Vagina (tissue), 2 donors: Measurements from ENCODE around the gene MPLKIP. TPM values are rescaled to one million over a fixed set of nuclear protein-coding genes. Genes with fewer than 3 reads are reported as not detected.
"Not testable (repeated sequence)": the region's sequence is repeated elsewhere in the genome, so short reads cannot be mapped to it uniquely, and the experiment has no call there.

Source experiments
- DNase-seq, 2 donors: peaks; one replicate each; pipeline ENCODE4 v3.0.0-alpha.2; 2017; ENCODE audit errors: extremely low spot score in 2 of 2
- H3K27ac ChIP-seq: fragments of 200-600 bp; sonication (generic); one replicate; pipeline ENCODE4 v1.5.1; 2019
- H3K27me3 ChIP-seq: fragments of 200-600 bp; sonication (generic); one replicate; pipeline ENCODE4 v1.5.1; 2019
- H3K36me3 ChIP-seq, 2 donors: fragments of 200-600 bp; sonication (generic); one replicate each; pipeline ENCODE4 v1.5.1; 2017 to 2019
- H3K4me1 ChIP-seq: fragments of 200-600 bp; sonication (generic); one replicate; pipeline ENCODE4 v1.5.1; 2019
- H3K4me3 ChIP-seq, 2 donors: fragments of 200-600 bp; sonication (generic); 1 replicate in 1 of 2; 2 replicates in 1 of 2; pipeline ENCODE4 v1.5.1; 2016 to 2019
- H3K9me3 ChIP-seq: fragments of 200-600 bp; sonication (generic); one replicate; pipeline ENCODE4 v1.5.1; 2019
- CTCF ChIP-seq, 3 experiments: fragments of 450-650 bp in 2 of 3; fragments of 200-600 bp in 1 of 3; sonication (generic) in 1 of 3; IDR thresholded peaks; one replicate each; pipeline ENCODE4 v1.5.1; 2017 to 2019; ENCODE audit warnings: antibody characterized with exemption in 3 of 3, mild to moderate bottlenecking in 2 of 3, moderate library complexity in 2 of 3
- POLR2A ChIP-seq, 2 donors: fragments of 450-650 bp; IDR thresholded peaks; one replicate each; pipeline ENCODE4 v1.6.1; 2017; ENCODE audit warnings: antibody characterized with exemption in 2 of 2, mild to moderate bottlenecking in 2 of 2, moderate library complexity in 2 of 2
- POLR2AphosphoS5 ChIP-seq, 2 donors: sonication (generic); formaldehyde crosslinking; IDR thresholded peaks; one replicate each; pipeline ENCODE4 v1.9.0; 2017; ENCODE audit warnings: antibody characterized with exemption in 2 of 2, mild to moderate bottlenecking in 2 of 2, low read depth in 1 of 2; ENCODE audit not compliant: insufficient read depth in 1 of 2
- intact Hi-C: fragments of 100-400 bp; cut with DNase I; formaldehyde crosslinking; loops from one replicate; pipeline ENCODE4 v1.15.1; 2023
- total RNA-seq: library from RNA; depleted of rRNA; stranded (reverse); fragments of >200 nt; gene quantifications from one replicate; pipeline ENCODE4 v1.2.3, GENCODE V29; 2016

The MPLKIP gene
- total RNA-seq, 1 donor from 2014 or later = 32.4 TPM

GRCh38 chr7:40120020-40120419 is 14.4 kb downstream of the MPLKIP start:
- Histone ChIP-seq H3K36me3 (no peaks in the 10 kb centered on the region), H3K4me3 (no peak overlapping the region), H3K9me3 (no peaks in the 10 kb centered on the region), H3K27ac (no peak overlapping the region), H3K27me3 (no peaks in the 10 kb centered on the region), H3K4me1 (no peaks in the 10 kb centered on the region)
- TF ChIP-seq POLR2A (IDR thresholded peaks at IDR 0.05) = no peak
- TF ChIP-seq CTCF (IDR thresholded peaks at IDR 0.05) = no peak
- no peak for TF ChIP-seq POLR2AphosphoS5 (IDR thresholded peaks at IDR 0.05; ENCODE audit: insufficient read depth in 1 of 2, low read depth in 1 of 2)
- DNase-seq = no peak
- intact Hi-C loops = no loop called here

- H3K9me3 ChIP-seq, H3K27me3 ChIP-seq, DNase-seq, intact Hi-C loops, H3K4me1 ChIP-seq, H3K36me3 ChIP-seq, H3K27ac ChIP-seq, H3K4me3 ChIP-seq: not testable (repeated sequence)
These were observed 16.2 kb downstream of the MPLKIP start for GRCh38 chr7:40118201-40118600.

- intact Hi-C loops, DNase-seq, H3K36me3 ChIP-seq, H3K27me3 ChIP-seq, H3K27ac ChIP-seq, H3K4me3 ChIP-seq, H3K4me1 ChIP-seq, H3K9me3 ChIP-seq: not testable (repeated sequence)
These were observed 17.2 kb downstream of the MPLKIP start for GRCh38 chr7:40117199-40117598.

- intact Hi-C loops = no loop called here
- H3K4me3 ChIP-seq = no peak overlapping the region
These were observed 18.5 kb downstream of the MPLKIP start for GRCh38 chr7:40115936-40116335.

GRCh38 chr7:40105879-40106473 is 28.4 kb downstream of the MPLKIP start:
- Histone ChIP-seq H3K9me3 (no peaks in the 10 kb centered on the region), H3K27me3 (no peaks in the 10 kb centered on the region), H3K36me3 (no peaks in the 10 kb centered on the region), H3K4me3 (no peak overlapping the region), H3K4me1 (no peaks in the 10 kb centered on the region), H3K27ac (no peak overlapping the region)
- TF ChIP-seq CTCF (IDR thresholded peaks at IDR 0.05) (no peak), POLR2AphosphoS5 (IDR thresholded peaks at IDR 0.05; ENCODE audit: insufficient read depth in 1 of 2, low read depth in 1 of 2) (no peak), POLR2A (IDR thresholded peaks at IDR 0.05) (no peak)
- no peak for DNase-seq
- intact Hi-C loops = no loop called here

More at GRCh38 chr7:40115936-40116335, 18.5 kb downstream of the MPLKIP start:
- Histone ChIP-seq H3K27me3 (no peaks in the 10 kb centered on the region), H3K4me1 (no peaks in the 10 kb centered on the region), H3K9me3 (no peaks in the 10 kb centered on the region), H3K27ac (no peak overlapping the region), H3K36me3 (no peaks in the 10 kb centered on the region)
- TF ChIP-seq CTCF (IDR thresholded peaks at IDR 0.05) = no peak
- TF ChIP-seq POLR2A (IDR thresholded peaks at IDR 0.05) = no peak
- no peak for TF ChIP-seq POLR2AphosphoS5 (IDR thresholded peaks at IDR 0.05; ENCODE audit: insufficient read depth in 1 of 2, low read depth in 1 of 2)
- DNase-seq = no peak

- intact Hi-C loops = no loop called here
- H3K9me3 ChIP-seq = no peaks in the 10 kb centered on the region
- no peak overlapping the region for H3K4me3 ChIP-seq
- no peak overlapping the region for H3K27ac ChIP-seq
- H3K27me3 ChIP-seq = no peaks in the 10 kb centered on the region
- no peak for DNase-seq
- H3K36me3 ChIP-seq = no peaks in the 10 kb centered on the region
- no peak for TF ChIP-seq POLR2A (IDR thresholded peaks at IDR 0.05)
- TF ChIP-seq POLR2AphosphoS5 (IDR thresholded peaks at IDR 0.05; ENCODE audit: insufficient read depth in 1 of 2, low read depth in 1 of 2) = no peak
- no peak for TF ChIP-seq CTCF (IDR thresholded peaks at IDR 0.05)
- peaks cover 22% of the 10 kb centered on the region for H3K4me1 ChIP-seq
These were observed 31.5 kb downstream of the MPLKIP start for GRCh38 chr7:40102897-40103296.
